ENCODE data around the gene PANK3. TPM values are rescaled to one million over a fixed set of nuclear protein-coding genes. Genes with fewer than 3 reads are reported as not detected.

PANK3 gene
- polyA plus RNA-seq, 10 donors: 30.5 to 54.1 (median 41.3) TPM

Other genes with a start within 250 kb of the PANK3 start
- 10 to 100 TPM; 48.4 to 67.3 (median 58.6) TPM for gene RARS1, start 92.9 kb downstream of the PANK3 start, polyA plus RNA-seq (ENCODE audit: insufficient read length in 10 of 10)
- gene FBLL1, start 50.1 kb downstream of the PANK3 start, polyA plus RNA-seq (ENCODE audit: insufficient read length in 10 of 10): 1 to 10 TPM in 4 of 10 donors, under 1 TPM in 6; 0.14 to 2.1 (median 0.74) TPM